ENCODE results near the gene SLC5A3.

Gene SLC5A3

GRCh38 chr21:34107606-34108005, 34.2 kb downstream of the SLC5A3 start:
- H3K27ac ChIP-seq (replicated peaks) = no peak overlapping the region
- TF ChIP-seq, protein P1, sequence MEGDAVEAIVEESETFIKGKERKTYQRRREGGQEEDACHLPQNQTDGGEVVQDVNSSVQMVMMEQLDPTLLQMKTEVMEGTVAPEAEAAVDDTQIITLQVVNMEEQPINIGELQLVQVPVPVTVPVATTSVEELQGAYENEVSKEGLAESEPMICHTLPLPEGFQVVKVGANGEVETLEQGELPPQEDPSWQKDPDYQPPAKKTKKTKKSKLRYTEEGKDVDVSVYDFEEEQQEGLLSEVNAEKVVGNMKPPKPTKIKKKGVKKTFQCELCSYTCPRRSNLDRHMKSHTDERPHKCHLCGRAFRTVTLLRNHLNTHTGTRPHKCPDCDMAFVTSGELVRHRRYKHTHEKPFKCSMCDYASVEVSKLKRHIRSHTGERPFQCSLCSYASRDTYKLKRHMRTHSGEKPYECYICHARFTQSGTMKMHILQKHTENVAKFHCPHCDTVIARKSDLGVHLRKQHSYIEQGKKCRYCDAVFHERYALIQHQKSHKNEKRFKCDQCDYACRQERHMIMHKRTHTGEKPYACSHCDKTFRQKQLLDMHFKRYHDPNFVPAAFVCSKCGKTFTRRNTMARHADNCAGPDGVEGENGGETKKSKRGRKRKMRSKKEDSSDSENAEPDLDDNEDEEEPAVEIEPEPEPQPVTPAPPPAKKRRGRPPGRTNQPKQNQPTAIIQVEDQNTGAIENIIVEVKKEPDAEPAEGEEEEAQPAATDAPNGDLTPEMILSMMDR (IDR thresholded peaks at IDR 0.05; ENCODE audit: insufficient read depth, low read length) = no peak
- TF ChIP-seq GABPA (IDR thresholded peaks at IDR 0.05; ENCODE audit: low read depth) = no peak
- no peak for TF ChIP-seq POLR2AphosphoS5 (IDR thresholded peaks at IDR 0.05; ENCODE audit: low read depth)
- TF ChIP-seq SPI1 (IDR thresholded peaks at IDR 0.05; ENCODE audit: borderline replicate concordance, low read depth) = no peak
- TF ChIP-seq, protein P2, sequence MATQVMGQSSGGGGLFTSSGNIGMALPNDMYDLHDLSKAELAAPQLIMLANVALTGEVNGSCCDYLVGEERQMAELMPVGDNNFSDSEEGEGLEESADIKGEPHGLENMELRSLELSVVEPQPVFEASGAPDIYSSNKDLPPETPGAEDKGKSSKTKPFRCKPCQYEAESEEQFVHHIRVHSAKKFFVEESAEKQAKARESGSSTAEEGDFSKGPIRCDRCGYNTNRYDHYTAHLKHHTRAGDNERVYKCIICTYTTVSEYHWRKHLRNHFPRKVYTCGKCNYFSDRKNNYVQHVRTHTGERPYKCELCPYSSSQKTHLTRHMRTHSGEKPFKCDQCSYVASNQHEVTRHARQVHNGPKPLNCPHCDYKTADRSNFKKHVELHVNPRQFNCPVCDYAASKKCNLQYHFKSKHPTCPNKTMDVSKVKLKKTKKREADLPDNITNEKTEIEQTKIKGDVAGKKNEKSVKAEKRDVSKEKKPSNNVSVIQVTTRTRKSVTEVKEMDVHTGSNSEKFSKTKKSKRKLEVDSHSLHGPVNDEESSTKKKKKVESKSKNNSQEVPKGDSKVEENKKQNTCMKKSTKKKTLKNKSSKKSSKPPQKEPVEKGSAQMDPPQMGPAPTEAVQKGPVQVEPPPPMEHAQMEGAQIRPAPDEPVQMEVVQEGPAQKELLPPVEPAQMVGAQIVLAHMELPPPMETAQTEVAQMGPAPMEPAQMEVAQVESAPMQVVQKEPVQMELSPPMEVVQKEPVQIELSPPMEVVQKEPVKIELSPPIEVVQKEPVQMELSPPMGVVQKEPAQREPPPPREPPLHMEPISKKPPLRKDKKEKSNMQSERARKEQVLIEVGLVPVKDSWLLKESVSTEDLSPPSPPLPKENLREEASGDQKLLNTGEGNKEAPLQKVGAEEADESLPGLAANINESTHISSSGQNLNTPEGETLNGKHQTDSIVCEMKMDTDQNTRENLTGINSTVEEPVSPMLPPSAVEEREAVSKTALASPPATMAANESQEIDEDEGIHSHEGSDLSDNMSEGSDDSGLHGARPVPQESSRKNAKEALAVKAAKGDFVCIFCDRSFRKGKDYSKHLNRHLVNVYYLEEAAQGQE (IDR thresholded peaks at IDR 0.05; ENCODE audit: insufficient replicate concordance, low read depth) = no peak
- no peak overlapping the region for H3K4me3 ChIP-seq (replicated peaks; ENCODE audit: insufficient read depth, low read length)
- H3K27me3 ChIP-seq (ENCODE audit: insufficient read depth, poor library complexity, severe bottlenecking) = no peaks in the 10 kb centered on the region
- no peak for DNase-seq (ENCODE audit: low read depth in 1 of 2, low spot score in 1 of 2)

- no peak for TF ChIP-seq POLR2AphosphoS5 (IDR thresholded peaks at IDR 0.05; ENCODE audit: low read depth)
- TF ChIP-seq GABPA (IDR thresholded peaks at IDR 0.05; ENCODE audit: low read depth) = no peak
- TF ChIP-seq, protein P1 (IDR thresholded peaks at IDR 0.05; ENCODE audit: insufficient read depth, low read length) = no peak
- TF ChIP-seq SPI1 (IDR thresholded peaks at IDR 0.05; ENCODE audit: borderline replicate concordance, low read depth) = no peak
- TF ChIP-seq, protein P2 (IDR thresholded peaks at IDR 0.05; ENCODE audit: insufficient replicate concordance, low read depth) = no peak
- Histone ChIP-seq H3K27ac (replicated peaks) (no peak overlapping the region), H3K27me3 (ENCODE audit: insufficient read depth, poor library complexity, severe bottlenecking) (no peaks in the 10 kb centered on the region), H3K4me3 (replicated peaks; ENCODE audit: insufficient read depth, low read length) (no peak overlapping the region)
- DNase-seq (ENCODE audit: low read depth in 1 of 2, low spot score in 1 of 2) = no peak
Measured at GRCh38 chr21:34109075-34109474, 35.7 kb downstream of the SLC5A3 start.

DNA sequence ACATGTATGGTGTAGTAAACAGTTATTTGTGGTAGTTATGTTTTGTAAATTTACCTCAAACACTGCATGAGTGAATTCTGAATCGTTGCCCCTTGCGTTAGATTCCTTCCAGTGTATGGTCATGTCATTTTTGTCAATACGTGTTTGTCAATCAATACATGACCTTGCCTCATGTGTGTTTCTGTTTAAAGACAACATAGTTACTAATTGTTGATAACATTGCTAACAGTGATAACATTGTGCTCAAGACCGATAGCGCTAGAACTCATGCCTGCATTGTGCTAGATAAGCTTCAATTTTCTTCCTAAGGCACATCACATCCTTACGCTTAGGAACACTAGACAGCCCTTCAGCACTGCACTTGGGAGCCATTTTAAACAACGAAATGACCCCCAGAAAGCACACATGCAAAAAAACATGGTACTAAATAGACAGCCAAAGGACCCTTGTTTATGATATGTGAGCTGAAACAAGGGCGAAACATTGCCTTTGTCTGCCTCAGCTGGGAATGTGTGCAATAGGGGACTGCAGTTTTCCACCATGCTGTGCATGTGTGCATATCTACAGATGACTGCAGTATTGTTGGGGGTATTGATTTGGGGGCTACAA, 37.3 kb downstream of the SLC5A3 start:
- no peak for DNase-seq (ENCODE audit: low read depth in 1 of 2, low spot score in 1 of 2)
- H3K27ac ChIP-seq (replicated peaks) = no peak overlapping the region
- no peak for TF ChIP-seq GABPA (IDR thresholded peaks at IDR 0.05; ENCODE audit: low read depth)
- TF ChIP-seq, protein P2 (IDR thresholded peaks at IDR 0.05; ENCODE audit: insufficient replicate concordance, low read depth) = no peak
- TF ChIP-seq, protein P1 (IDR thresholded peaks at IDR 0.05; ENCODE audit: insufficient read depth, low read length) = no peak
- TF ChIP-seq SPI1 (IDR thresholded peaks at IDR 0.05; ENCODE audit: borderline replicate concordance, low read depth) = no peak
- no peak for TF ChIP-seq POLR2AphosphoS5 (IDR thresholded peaks at IDR 0.05; ENCODE audit: low read depth)
- H3K27me3 ChIP-seq (ENCODE audit: insufficient read depth, poor library complexity, severe bottlenecking) = no peaks in the 10 kb centered on the region
- H3K4me3 ChIP-seq (replicated peaks; ENCODE audit: insufficient read depth, low read length) = no peak overlapping the region
